TTC549 (cell line): ENCODE measurements around the gene DYSF.

Experiments used
- FAIRE-seq: peaks from 2 replicates; lab custom pipeline; 2012; peaks lifted over from hg19 to GRCh38; lab: Jason Lieb, UNC

The DYSF gene

DNA sequence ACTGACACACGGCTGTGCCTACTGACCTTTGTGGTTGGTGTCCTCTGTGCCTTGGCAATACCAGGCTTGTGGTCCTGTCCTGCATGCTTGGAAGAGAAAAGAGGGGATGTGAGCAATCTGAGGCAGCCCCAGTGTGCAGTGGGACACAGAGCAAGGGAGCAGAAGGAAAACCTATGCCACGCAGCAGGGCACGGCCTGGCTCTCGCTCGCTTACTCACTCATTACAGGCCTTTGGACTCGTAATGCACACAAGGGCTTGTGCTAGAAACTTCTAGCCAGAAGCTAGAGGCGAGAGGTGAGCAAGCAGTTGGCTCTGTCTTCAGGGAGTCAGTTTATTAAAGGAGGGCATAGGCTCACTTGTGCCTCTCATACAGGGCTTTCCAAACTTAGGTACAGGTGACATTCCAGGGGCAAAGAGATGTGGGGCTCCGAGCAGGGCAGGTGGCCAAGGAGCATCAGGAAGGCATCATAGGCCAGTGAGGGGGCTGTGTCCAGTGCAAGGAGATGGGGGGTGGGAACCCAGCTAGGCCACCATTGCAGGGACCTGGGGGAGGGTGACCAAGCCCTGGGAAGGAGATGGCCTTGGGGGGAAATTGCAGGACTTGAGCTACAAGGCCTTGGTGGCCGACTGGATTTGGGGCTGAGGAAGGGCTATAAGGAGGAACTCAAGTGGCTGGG is 100.8 kb downstream of the DYSF start:
- no peak for FAIRE-seq

DNA sequence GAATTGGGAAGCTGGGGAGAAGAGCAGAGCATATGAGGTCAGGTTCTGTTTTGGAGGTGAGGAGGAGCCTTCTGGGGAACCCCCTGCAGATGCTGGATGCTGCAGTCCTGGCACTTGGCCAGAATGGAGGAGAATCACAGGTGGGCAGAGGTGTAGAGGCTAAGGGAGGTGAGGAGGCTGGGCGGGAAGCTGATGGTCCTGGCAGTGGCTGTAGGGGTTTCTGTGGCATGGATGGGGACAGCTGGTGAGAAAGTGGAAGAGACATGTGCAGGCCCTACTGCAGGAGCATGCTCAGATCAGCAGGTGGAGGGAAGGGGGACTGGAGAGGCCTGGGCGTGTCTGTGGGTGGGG is 101.3 kb downstream of the DYSF start:
- no peak for FAIRE-seq

DNA sequence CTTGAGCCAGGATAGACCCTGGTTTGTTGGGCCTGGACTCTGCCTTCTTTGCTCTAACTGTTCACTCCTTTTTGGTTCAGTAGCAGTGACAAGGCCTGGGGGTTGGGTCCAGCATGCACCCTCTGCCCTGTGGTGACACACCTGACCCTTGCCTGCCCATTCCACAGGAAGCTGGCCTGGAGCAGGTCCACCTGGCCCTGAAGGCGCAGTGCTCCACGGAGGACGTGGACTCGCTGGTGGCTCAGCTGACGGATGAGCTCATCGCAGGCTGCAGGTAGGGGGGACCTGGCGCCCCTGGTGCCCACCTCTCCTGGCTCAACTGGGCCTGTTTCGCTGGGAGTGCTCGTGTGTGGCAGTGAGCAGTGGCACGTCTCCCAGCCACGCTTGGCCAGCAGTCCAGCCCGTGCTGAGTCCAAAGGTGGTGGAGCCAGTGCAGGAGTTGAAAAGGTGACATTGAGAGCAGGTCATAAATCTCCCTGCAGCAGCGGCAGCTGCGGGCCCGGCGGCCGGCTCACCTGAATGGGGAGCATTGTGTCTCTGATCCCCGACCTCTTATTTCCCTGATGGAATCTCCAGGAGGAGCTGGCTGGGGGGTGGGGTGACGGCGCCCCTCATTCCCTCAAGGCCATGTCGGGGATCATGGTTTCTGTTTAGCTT is 102.6 kb downstream of the DYSF start:
- no peak for FAIRE-seq

DNA sequence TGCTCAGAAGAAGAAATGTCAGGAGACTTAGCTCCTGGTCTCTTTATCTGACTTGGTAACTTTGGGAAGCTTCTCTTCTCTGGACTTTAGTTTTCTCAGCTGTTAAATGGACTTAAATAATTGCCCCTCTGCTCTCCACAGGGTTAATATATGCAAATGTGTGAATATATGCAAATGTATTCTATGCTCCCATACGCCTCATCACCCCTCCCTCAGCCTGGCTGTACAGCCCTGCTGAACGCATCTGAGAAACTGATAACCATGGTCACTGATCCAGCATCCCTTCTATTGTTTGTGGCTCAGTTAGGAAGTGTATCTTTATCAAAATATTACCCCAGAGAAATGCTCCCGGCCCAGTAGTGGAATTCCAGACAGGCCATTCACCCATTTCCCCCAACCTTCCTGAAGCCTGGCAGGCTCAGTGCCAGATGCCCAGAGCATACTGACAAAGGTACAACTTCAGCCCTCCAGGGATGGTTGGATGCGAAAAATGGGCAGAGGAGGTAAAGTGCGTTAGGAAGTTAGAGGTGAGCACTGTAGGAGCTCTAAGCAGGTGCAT is 103.4 kb downstream of the DYSF start:
- FAIRE-seq = no peak

DNA sequence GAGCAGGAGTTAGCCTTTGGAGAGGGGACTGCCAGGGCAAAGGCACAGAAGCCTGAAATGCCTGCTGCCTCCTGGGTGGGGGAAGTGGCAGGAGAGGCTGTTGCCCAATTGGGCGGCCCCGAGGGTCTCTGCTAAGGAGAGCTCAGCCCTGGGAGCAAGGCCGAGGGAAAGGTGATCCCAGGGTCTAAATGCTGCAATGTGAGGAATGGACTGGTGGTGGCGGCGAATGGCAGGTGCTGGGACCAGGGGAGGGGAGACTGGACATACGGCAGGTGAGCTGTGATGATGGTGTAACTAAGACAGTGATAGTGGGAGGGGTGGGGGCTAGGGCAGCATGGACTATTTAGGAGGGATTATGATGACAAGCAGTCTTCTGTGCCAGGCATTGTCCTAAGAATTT is 104.0 kb downstream of the DYSF start:
- FAIRE-seq = no peak

DNA sequence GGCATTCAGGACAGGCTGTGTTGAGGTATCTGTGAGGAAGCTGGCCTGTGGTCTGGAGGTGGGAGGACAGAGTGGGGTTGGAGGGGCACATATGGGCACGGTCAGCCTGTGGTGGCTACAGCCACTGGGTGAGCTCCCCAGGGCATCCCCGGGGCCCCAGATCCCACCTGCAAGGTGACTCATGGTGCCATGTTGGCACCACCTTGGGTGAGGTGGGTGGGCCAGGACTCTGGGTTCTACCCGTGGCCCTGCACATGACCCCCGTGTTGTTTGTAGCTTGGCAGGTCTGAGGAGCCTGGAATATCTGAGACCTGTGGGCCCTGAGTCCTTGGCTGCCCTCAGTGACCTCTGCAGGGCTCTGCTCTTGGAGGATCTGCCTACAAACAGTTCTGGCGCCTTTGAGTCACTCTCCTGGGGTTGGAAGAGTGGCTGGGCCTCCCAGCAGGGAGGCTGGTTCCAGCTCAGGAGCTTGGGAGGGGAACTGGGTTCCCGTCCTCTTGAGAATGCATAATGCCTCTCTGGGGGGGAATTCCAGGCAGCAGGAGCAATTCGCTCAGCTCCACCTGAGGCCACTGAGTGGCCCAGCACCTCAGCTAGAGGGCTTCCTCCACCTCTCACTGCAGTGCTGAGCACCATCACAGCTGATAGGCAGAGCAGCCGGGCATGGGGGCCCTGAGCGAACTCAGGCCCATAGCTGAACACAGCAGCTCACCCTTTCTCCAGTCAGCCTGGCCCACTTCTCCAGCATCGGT is 105.1 kb downstream of the DYSF start:
- no peak for FAIRE-seq

DNA sequence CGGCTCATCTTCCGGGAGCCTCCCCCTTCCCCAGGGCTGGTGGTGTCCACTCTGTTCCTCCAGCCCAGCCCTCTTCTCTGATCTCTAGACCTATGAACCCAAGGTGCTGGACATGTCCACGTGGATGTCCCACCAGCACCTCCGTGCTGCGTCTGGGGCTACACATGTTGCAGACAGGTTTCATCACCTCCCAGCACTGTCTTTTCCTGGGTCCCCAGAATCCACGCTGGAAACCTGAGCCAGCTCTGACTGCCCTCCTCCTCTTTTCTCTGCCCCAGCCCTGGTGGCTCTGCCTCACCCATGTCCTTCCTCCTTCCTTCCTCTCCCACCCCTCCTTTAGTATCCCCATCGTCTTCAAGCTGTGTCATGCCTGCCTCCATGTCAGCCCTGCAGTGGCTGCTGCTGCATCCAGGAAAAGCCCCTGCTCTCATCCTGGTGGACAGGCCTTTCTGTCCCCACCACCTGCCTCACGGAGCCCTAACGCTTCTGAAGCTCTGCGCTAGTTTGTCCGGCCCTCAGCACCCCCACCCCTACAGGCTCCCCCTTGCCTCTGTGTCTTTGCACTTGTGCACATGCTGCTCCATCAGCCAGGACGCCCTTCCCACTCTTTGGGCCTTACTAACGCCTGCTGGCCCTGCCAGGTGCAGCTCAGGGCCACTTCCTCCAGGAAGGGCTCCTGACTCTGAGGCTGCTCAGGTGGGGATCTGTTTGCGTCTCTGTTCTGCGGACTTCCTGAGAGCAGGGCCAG is 105.9 kb downstream of the DYSF start:
- no peak for FAIRE-seq

DNA sequence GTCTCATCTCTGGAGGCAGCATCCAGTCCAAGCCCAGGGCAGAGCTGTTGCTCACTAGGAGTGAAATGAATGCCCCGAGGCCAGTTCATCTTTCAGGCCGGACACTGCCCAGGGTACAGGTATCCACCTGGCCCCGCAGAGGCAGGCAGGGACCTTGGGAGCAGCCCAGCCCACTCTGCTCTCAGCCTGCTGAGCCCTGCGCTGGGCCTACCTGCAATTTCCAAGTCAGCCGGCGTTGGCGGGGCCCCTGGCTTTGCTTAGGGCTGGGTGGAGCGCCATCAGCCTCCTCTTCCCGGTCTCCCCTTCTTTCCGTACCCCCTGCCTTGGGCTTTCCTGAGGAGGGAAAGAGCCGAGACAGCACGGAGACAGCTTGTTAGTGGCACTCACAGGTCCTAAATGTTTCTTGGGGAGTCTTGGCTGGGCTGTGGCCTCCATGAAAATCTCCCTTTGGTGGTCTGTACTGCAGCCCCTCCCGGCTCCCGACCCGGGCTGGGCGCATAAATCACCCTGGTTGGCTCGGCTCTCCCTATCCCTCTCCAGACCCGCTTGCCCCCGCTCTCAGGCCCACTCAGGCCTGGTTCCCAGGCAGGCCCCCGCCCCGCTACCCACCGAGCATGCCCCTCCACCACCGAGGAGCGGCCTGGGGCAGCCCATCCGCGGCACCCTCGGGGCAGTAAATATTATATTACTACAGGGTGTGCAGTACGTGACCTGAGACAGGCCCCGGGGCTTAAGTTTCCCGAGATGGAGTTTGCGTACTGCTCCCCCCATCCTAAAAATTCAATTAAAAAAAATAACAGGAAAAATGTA is 106.7 kb downstream of the DYSF start:
- FAIRE-seq = no peak

DNA sequence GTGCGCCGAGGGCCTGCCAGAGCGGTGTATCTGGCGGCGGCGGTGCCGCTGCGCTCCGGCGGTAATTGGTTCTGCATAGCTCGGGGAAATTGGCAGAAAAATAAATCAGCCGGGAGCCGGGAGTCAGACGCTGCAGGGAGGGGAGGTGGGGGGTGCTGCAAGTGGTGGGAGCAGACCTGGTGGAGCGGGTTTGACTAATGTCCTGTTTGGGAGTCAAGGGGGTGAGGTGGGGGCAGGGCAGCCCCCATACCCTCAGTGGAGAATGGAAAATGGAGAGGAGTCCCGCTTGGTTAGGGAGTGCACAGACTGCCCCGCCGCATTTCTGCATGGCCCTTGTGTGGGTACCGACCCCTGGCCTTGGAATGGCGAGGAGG is 107.3 kb downstream of the DYSF start:
- FAIRE-seq = no peak

DNA sequence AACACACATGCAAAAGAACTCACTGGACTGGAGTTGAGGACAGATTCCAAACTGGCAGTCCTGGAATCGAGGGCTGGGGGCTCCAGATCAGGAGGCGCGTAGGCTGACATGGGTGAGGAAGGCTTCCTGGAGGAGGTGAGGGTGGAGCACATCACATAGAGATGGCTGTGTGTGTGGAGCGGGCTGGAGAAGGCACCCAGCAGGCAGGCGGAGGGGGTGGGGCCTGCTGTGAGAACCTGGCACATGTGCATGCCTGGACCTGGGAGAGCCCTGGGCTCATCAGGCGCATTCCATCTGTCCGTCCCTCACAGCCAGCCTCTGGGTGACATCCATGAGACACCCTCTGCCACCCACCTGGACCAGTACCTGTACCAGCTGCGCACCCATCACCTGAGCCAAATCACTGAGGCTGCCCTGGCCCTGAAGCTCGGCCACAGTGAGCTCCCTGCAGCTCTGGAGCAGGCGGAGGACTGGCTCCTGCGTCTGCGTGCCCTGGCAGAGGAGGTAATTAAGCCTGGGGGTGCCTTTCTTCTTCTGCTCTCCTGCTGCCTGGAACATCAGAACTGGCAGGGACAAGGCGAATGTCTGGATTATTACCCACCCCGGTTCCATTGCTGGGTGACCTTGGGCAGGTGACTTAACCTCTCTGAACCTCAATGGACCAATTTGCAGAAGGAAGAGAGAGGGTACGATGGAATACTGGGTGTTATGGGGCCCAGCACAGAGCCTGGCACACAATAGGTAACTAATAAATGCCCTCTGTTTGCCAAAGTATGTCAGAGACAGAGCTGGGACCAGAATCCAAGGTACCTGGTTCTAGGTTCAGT is 108.3 kb downstream of the DYSF start:
- no peak for FAIRE-seq

DNA sequence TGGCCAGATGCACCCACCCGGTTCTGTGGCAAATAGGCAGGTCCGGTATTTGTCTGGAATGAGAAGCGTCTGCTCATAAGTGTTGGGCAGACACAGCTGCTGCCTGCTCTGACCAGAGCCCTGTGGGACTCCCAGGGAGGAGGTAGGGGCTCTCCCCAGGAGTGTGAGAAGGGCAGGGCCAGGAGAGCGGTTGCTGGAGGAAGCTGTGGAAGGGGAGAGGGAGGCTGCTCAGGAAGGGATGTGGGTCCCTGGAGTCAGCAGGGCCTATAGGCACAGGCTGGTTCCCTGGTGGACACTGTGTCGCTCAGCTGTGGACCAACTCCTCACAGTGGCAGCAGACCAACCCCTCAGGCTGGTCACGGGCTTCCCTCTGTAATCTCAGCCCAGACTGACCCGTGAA is 109.2 kb downstream of the DYSF start:
- no peak for FAIRE-seq

DNA sequence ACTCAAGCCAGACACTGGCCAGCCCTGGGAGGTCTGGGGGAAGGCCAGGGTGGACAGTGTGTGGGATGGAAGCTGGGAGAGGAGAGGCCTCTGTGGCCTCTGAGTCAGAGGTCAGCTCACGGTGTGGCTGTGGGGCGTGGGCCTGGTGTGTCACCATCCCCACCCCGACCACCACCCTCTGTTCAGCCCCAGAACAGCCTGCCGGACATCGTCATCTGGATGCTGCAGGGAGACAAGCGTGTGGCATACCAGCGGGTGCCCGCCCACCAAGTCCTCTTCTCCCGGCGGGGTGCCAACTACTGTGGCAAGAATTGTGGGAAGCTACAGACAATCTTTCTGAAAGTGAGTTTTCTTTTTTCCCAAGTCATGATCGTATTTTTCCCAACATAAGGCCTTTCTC is 110.5 kb downstream of the DYSF start:
- FAIRE-seq = no peak

DNA sequence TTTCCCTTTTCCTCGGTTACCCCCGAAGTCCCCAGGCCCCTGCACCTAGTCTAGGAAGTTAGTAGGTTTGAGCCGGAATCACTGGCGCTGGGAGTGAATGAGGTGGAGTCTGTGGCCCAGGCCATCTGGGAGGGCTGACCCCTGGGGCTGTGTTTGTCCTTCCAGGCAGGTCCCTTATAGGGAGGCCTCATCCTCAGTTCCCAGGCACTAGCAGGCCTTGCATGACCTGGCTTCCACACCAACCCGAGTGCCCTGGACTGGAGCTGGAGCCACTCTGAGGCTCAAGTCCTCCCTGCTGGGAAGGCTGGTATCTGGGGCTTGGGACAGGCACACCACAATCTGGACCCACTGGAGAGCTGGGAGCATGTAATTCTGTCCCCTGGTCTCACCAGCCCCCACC is 111.0 kb downstream of the DYSF start:
- no peak for FAIRE-seq

DNA sequence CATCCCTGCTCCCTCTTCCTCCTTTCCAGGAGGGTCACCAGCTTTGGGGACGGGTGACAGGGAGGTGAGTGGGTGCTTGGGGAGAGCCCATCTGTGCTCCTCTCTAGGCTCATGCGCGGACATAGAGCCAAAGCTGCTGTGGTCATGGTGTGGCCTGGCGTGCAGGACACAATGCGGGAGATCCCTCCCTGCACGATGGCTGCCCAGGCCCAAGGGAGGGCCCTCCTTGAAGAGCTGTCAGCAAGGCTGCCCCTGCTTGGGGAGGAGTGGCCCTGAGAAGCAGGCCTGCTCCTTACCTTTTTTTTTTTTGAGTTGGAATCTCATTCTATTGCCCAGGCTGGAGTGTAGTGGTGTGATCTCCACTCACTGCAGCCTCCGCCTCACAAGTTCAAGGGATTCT is 111.4 kb downstream of the DYSF start:
- FAIRE-seq = no peak

DNA sequence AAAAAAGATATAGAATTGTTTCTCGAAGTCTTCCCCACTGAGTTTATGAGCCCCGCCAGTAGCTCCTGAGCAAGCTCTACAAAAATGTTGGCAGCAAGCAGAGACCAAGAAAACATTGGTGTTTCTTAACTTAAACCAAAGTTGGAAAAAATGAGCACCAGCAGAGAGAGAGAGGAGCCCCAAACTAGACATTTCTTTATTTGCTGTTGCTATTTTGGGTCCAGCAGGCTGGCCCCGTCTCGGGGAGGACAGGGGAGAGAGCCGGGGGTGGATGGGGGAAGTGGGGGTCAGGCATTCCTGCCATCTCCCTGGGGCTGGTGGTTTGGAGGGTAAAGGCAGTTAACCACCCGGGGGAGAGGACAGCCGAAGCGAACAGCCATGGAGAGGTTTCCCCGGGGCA is 113.0 kb downstream of the DYSF start:
- no peak for FAIRE-seq

DNA sequence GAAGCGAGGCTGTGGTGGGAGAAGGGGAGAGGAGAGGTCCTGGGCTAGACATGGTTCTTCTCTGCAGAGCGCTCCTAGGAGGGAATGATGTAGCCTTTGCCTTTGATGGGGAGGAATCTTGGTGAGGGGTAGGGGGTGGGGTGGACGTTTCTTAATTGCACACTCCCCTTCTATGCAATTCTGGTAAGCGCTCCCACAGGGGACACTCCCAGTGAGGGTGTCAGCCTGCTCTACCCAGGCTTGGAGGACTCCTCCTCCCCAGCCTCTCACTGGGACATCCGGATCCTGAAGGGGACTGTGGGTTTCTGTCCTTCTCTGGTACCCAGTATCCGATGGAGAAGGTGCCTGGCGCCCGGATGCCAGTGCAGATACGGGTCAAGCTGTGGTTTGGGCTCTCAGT is 114.3 kb downstream of the DYSF start:
- FAIRE-seq = no peak

DNA sequence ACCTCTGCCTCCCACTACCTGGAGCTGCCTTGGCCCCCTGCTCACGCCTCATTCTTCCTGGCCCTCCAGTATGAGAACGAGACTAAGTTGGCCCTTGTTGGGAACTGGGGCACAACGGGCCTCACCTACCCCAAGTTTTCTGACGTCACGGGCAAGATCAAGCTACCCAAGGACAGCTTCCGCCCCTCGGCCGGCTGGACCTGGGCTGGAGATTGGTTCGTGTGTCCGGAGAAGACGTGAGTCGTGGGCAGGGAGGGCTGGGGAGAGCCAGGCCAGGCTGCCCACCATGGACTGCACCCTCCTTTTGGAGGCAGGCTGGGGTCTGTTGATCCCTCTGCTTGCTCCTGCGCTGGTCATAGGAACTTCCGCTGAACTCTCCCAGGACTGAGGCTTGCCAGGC is 114.7 kb downstream of the DYSF start:
- no peak for FAIRE-seq

DNA sequence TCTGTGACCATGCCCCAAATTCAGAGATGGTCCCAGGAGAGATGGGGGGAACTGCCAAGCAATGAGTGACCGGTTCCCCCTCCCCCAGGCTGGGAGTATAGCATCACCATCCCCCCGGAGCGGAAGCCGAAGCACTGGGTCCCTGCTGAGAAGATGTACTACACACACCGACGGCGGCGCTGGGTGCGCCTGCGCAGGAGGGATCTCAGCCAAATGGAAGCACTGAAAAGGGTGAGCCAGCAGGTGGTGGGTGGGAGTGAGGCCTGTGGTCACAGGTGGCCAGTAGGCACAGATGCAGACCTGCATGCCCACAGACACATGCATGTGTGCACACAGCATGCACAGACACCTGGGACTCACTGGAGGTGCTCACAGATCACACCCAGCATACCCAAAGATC is 117.2 kb downstream of the DYSF start:
- no peak for FAIRE-seq

DNA sequence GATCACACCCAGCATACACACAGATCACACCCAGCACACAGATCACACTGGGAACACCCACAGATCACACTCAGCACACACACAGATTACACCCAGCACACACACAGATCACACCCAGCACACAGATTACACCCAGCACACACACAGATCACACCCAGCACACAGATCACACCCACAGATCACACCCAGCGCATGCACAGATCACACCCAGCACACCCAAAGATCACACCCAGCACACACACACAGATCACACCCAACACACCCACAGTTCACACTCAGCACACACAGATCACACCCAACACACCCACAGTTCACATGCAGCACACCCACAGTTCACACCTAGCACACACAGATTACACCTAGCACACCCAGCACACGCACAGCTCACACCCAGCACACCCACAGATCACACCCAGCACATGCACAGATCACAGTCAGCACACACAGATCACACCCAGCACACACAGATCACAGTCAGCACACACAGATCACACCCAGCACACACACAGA is 117.6 kb downstream of the DYSF start:
- no peak for FAIRE-seq

DNA sequence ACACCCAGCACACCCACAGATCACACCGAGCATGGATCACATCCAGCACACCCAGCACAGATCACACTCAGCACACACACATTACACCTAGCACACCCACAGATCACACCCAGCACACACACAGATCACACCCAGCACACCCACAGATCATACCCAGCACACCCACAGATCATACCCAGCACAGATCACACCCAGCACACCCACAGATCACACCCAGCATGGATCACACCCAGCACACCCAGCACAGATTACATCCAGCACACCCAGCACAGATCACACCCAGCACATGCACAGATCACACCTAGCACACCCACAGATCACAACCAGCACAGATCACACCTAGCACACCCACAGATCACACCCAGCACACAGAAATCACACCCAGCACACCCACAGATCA is 118.6 kb downstream of the DYSF start:
- FAIRE-seq = no peak

DNA sequence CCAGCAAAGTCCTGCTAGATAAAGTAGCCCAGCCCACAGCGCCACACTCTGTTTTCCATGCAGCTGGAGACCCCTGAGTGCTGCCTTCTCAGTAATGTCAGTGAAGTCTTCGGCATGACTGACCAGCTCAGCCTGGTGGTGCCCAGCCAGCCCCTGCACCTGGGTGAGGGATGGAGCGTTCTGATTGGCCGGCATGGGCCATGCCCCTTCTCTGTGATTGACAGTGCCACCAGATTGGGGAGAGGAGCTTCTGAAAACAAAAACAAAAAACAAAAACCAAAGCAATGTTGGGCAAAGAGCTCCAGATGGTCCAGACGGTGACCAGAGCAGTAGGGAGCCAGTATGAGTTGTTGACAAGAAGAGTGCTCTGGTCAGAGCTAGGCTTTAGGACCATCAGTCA is 122.6 kb downstream of the DYSF start:
- FAIRE-seq = no peak
